ENCODE measurements around the gene PLPP7. TPM values are rescaled to one million over a fixed set of nuclear protein-coding genes. Genes with fewer than 3 reads are reported as not detected.
"Not testable (repeated sequence)": the region's sequence is repeated elsewhere in the genome, so short reads cannot be mapped to it uniquely, and the experiment has no call there.

Gene PLPP7
- polyA plus RNA-seq, 2 donors, result 0.47 to 0.73 TPM

DNA sequence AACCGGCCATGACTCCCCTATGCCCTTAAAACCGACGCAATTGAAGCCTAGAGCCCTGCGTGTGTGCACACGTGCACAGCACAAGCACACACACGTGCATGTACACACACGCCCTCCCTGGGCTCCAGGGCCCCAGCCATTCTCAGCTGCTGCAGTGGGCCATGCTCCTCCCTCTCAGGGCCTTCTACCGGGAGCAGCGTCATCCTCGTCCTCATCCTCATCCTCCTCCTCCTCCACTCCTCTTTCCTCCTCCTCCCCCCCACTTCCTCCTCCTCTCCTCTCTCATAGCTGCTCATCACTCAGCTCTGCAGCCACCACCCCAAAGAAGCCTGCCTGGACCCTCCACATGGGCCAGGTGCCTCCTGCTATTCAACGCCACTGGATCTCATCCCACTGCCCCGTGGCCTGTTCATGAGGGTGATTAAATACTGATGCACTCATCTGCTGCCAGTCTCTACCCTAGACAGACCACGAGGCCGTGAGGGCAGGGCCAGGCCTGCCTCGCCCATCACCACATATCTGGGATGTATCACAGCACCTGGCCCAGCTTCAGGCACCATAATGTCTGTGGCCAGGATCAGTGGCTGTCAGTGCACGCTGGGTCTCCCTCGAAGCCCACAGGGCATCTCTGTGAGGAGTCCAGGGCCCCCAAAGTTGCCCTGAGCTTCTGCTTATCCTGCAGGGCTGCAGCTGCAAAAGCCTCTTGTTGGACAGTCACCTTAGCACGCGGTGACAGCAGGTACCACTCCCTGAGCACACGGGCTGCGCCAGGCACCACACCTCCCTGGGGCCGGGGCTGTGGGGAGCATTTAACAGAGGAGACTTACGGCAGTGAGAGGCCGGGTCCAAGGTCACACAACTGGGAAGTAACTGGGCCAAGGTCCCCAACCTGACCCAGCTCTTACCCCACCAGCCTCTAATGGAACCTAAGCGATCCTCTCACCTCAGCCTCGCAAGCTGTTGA lies 23.0 kb upstream of the PLPP7 start:
- Histone ChIP-seq H3K4me3 (ENCODE audit: low read depth in 1 of 2, low read length in 2 of 2) (no peak overlapping the region), H3K9me3 (ENCODE audit: control insufficient read depth in 2 of 2, insufficient read depth in 1 of 2, low read depth in 1 of 2, low read length in 1 of 2) (no peaks in the 10 kb centered on the region), H3K27ac (ENCODE audit: low read depth in 2 of 2, low read length in 1 of 2) (no peak overlapping the region), H3K4me1 (ENCODE audit: control insufficient read depth in 2 of 2, insufficient read depth in 2 of 2, low read length in 1 of 2) (peaks cover 0 to 10% of the 10 kb centered on the region in 2 donors), H3K36me3 (ENCODE audit: control insufficient read depth in 2 of 2, insufficient read depth in 2 of 2, low read length in 1 of 2) (no peaks in the 10 kb centered on the region), H3K27me3 (ENCODE audit: control insufficient read depth in 1 of 2, insufficient read depth in 2 of 2, low read length in 2 of 2) (no peaks in the 10 kb centered on the region)
- WGBS, 2 donors, result 49 to 52% methylated on average over 26 of the region's 26 CpGs

DNA sequence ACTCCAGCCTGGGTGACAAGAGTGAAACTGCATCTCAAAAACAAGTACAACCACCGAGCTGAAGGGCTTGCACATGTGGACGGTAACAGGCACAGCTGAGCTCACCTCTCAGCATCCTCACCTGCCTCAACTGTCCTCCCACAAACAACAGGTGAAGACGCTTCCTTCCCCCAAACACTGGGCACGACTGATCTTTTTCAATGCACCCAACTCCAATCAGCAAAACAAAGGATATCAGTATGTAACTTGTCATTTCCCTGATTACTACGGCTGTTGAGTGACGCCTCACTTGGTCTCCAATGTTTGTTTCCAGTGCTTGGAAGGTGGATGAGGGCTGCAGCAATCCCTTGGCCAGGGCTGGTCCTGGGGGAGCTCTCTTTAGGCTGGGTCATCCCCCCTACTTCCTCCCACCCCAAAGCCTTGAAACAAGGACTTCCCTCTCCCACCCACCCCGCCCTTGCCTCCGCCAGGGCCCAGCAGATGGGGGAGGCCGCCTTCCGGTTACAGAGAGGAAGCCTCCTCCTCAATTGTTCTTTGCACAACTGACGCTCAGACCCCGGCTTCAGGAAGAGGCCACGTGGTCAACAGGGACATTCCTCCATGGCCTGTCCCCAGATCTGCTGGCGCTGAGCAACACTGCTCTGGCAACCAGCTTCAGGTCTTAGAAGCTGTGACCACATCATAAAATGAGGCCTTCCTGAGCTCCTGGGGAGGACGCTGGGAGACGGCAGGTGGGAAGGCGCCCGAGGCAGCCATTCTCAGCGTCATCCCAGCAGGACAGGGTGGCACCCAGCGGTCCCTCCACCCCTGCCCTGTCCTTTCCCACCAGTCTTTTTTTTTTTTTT lies 19.1 kb upstream of the PLPP7 start:
- WGBS, 2 donors, result 61 to 66% methylated on average over 20 of the region's 20 CpGs
- H3K4me1 ChIP-seq (ENCODE audit: control insufficient read depth in 2 of 2, insufficient read depth in 2 of 2, low read length in 1 of 2), result peaks cover 0 to 10% of the 10 kb centered on the region in 2 donors
- no peaks in the 10 kb centered on the region for H3K9me3 ChIP-seq (ENCODE audit: control insufficient read depth in 2 of 2, insufficient read depth in 1 of 2, low read depth in 1 of 2, low read length in 1 of 2)
- H3K27ac ChIP-seq (ENCODE audit: low read depth in 2 of 2, low read length in 1 of 2), result peak overlapping the region; percentile 23 to 65
- no peak overlapping the region for H3K4me3 ChIP-seq (ENCODE audit: low read depth in 1 of 2, low read length in 2 of 2)
- no peaks in the 10 kb centered on the region for H3K36me3 ChIP-seq (ENCODE audit: control insufficient read depth in 2 of 2, insufficient read depth in 2 of 2, low read length in 1 of 2)
- H3K27me3 ChIP-seq (ENCODE audit: control insufficient read depth in 1 of 2, insufficient read depth in 2 of 2, low read length in 2 of 2), result no peaks in the 10 kb centered on the region

DNA sequence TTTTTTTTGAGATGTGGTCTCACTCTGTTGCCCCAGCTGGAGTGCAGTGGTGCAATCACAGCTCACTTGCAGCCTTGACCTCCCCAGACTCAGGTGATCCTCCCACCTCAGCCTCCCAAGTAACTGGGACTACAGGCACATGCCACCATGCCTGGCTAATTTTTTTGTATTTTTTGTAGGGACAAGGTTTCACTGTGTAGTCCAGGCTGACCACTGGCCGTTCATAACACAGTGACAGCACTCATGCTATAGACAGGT lies 18.6 kb upstream of the PLPP7 start:
- H3K27ac ChIP-seq (ENCODE audit: low read depth in 2 of 2, low read length in 1 of 2), result peak overlapping the region; percentile 4 to 63
- H3K36me3 ChIP-seq (ENCODE audit: control insufficient read depth in 2 of 2, insufficient read depth in 2 of 2, low read length in 1 of 2); H3K27me3 ChIP-seq (ENCODE audit: control insufficient read depth in 1 of 2, insufficient read depth in 2 of 2, low read length in 2 of 2); H3K4me1 ChIP-seq (ENCODE audit: control insufficient read depth in 2 of 2, insufficient read depth in 2 of 2, low read length in 1 of 2); H3K9me3 ChIP-seq (ENCODE audit: control insufficient read depth in 2 of 2, insufficient read depth in 1 of 2, low read depth in 1 of 2, low read length in 1 of 2); H3K4me3 ChIP-seq (ENCODE audit: low read depth in 1 of 2, low read length in 2 of 2): not testable (repeated sequence)
- 81 to 88% methylated on average over 1 of the region's 1 CpG for WGBS, 2 donors

DNA sequence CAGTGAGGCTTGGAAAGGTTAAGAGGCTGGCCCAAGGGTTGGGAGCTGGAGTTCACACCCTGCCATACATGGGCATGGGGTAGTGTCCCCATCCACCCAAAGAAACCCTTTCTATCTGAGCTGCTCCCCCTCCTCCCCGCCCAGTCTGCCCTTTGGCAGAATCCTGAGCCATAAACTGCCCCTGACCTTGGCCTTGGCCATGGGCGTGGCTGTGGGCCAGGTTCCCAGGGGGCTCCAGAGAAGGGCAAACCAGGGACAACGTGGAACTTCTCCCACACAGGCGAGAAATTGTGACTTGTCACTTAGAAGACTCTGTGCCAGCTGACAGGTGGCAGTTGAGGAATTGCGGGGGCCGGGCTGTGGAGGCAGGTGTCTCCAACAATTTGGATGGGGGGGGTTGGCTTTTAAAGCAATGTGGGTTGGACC lies 18.0 kb upstream of the PLPP7 start:
- 66 to 77% methylated on average over 6 of the region's 6 CpGs for WGBS, 2 donors
- Histone ChIP-seq H3K27ac (ENCODE audit: low read depth in 2 of 2, low read length in 1 of 2) (peak overlapping the region; percentile 30 to 61), H3K4me1 (ENCODE audit: control insufficient read depth in 2 of 2, insufficient read depth in 2 of 2, low read length in 1 of 2) (no peaks in the 10 kb centered on the region), H3K36me3 (ENCODE audit: control insufficient read depth in 2 of 2, insufficient read depth in 2 of 2, low read length in 1 of 2) (no peaks in the 10 kb centered on the region), H3K27me3 (ENCODE audit: control insufficient read depth in 1 of 2, insufficient read depth in 2 of 2, low read length in 2 of 2) (no peaks in the 10 kb centered on the region), H3K4me3 (ENCODE audit: low read depth in 1 of 2, low read length in 2 of 2) (no peak overlapping the region), H3K9me3 (ENCODE audit: control insufficient read depth in 2 of 2, insufficient read depth in 1 of 2, low read depth in 1 of 2, low read length in 1 of 2) (no peaks in the 10 kb centered on the region)

DNA sequence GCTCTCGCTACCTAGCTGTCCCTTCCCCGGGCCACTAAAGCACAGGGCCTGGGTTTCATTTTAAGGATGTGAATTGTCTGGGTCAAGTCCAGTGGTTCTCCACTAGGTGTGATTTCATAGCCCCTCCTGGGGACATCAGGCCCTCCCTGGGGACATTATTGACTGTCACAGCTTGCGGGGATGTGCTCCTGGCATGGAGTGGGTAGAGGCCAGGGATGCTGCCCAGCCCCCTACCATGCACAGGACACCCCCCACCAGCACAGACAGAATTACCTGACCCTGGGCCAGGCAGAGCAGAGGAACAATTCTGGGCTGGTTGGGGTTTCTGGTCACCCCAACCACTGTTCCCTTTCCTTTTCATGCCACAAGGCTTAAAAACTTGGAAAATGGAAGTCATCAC lies 17.3 kb upstream of the PLPP7 start:
- Histone ChIP-seq H3K27me3 (ENCODE audit: control insufficient read depth in 1 of 2, insufficient read depth in 2 of 2, low read length in 2 of 2) (no peaks in the 10 kb centered on the region), H3K27ac (ENCODE audit: low read depth in 2 of 2, low read length in 1 of 2) (peak overlapping the region in 1 of 2 donors; percentile 26), H3K4me3 (ENCODE audit: low read depth in 1 of 2, low read length in 2 of 2) (no peak overlapping the region), H3K36me3 (ENCODE audit: control insufficient read depth in 2 of 2, insufficient read depth in 2 of 2, low read length in 1 of 2) (no peaks in the 10 kb centered on the region), H3K4me1 (ENCODE audit: control insufficient read depth in 2 of 2, insufficient read depth in 2 of 2, low read length in 1 of 2) (no peaks in the 10 kb centered on the region), H3K9me3 (ENCODE audit: control insufficient read depth in 2 of 2, insufficient read depth in 1 of 2, low read depth in 1 of 2, low read length in 1 of 2) (no peaks in the 10 kb centered on the region)
- WGBS, 2 donors, result 79 to 85% methylated on average over 3 of the region's 3 CpGs

DNA sequence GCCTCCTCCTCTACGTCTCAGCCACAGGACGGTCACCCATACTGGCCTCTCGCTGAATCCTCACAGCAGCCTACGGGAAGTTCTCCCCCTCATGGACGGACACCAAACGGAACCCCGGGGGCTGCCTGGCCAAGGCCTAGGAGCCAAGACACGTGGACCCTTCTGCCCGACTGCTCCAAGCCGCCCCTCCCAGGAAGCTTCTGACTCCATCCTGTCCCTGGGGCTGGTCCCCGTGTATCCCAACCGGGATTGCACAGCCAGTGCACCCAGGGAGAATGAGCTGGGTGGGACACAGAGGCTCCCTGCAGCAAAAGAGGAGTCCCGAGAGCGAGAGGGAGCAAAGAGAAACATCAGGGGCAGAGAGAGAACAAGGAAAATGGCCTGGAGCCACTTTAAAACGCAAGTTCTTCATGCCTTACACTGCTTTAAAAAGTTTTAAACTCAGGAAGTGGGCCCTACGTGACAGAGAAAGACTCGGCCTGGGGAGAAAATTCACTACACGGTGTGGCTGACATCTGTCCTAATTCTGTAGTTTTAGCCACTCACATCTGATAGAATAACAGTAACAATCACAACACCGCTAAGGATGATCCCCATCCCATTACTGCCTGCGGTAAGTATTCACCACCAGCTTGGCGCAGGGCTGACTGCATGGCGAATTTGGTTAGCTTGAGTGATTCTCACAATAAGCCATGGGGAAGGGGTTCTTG lies 16.2 kb upstream of the PLPP7 start:
- Histone ChIP-seq H3K4me3 (ENCODE audit: low read depth in 1 of 2, low read length in 2 of 2) (peak overlapping the region; percentile 29 to 50), H3K27ac (ENCODE audit: low read depth in 2 of 2, low read length in 1 of 2) (peak overlapping the region; percentile 56 to 64), H3K9me3 (ENCODE audit: control insufficient read depth in 2 of 2, insufficient read depth in 1 of 2, low read depth in 1 of 2, low read length in 1 of 2) (no peaks in the 10 kb centered on the region), H3K4me1 (ENCODE audit: control insufficient read depth in 2 of 2, insufficient read depth in 2 of 2, low read length in 1 of 2) (no peaks in the 10 kb centered on the region), H3K27me3 (ENCODE audit: control insufficient read depth in 1 of 2, insufficient read depth in 2 of 2, low read length in 2 of 2) (no peaks in the 10 kb centered on the region), H3K36me3 (ENCODE audit: control insufficient read depth in 2 of 2, insufficient read depth in 2 of 2, low read length in 1 of 2) (no peaks in the 10 kb centered on the region)
- 75 to 77% methylated on average over 22 of the region's 22 CpGs for WGBS, 2 donors

DNA sequence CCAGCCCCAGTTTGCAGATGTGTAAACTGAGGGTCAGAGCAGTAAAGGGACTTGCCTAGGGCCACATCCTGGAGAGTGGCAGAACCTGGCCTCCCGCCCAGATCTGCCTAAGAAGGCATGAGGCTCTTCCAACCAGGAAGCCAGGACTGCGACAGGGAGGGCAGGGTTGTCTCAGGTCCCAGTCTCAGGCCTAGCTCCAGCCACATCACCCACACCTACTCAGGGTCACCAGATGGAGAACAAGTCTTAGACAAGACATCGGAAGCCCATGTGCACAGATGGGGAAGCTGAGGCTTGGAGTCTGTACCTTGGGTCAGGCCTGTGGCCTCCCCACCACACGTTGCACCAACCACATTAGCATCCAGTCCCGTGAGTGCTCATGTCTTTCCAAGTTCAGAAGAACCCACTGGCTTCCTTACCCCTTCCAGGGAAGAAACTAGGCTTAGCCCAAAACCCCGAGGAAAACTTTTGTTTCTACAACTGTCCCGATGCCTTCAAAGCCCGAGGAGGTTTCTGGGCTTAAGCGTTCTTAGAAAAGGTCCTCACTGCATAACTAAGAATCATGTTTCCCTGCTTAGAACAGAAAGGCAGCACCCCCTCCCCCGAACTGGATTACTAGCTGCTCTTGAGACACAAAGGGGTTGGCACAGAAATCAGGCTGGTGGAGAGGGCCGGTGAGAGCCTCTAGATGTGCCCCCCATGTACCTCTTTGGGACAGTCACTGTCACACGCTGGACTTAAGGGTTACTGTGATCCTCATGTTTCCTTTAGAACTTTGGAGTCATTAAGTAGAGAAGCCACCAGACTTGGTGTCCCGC lies 15.5 kb upstream of the PLPP7 start:
- peak overlapping the region; percentile 29 to 56 for H3K4me3 ChIP-seq (ENCODE audit: low read depth in 1 of 2, low read length in 2 of 2)
- WGBS, 2 donors, result 66 to 68% methylated on average over 13 of the region's 13 CpGs
- H3K36me3 ChIP-seq (ENCODE audit: control insufficient read depth in 2 of 2, insufficient read depth in 2 of 2, low read length in 1 of 2), result no peaks in the 10 kb centered on the region
- no peaks in the 10 kb centered on the region for H3K4me1 ChIP-seq (ENCODE audit: control insufficient read depth in 2 of 2, insufficient read depth in 2 of 2, low read length in 1 of 2)
- H3K9me3 ChIP-seq (ENCODE audit: control insufficient read depth in 2 of 2, insufficient read depth in 1 of 2, low read depth in 1 of 2, low read length in 1 of 2), result no peaks in the 10 kb centered on the region
- H3K27me3 ChIP-seq (ENCODE audit: control insufficient read depth in 1 of 2, insufficient read depth in 2 of 2, low read length in 2 of 2), result no peaks in the 10 kb centered on the region
- H3K27ac ChIP-seq (ENCODE audit: low read depth in 2 of 2, low read length in 1 of 2), result peak overlapping the region; percentile 37 to 56

DNA sequence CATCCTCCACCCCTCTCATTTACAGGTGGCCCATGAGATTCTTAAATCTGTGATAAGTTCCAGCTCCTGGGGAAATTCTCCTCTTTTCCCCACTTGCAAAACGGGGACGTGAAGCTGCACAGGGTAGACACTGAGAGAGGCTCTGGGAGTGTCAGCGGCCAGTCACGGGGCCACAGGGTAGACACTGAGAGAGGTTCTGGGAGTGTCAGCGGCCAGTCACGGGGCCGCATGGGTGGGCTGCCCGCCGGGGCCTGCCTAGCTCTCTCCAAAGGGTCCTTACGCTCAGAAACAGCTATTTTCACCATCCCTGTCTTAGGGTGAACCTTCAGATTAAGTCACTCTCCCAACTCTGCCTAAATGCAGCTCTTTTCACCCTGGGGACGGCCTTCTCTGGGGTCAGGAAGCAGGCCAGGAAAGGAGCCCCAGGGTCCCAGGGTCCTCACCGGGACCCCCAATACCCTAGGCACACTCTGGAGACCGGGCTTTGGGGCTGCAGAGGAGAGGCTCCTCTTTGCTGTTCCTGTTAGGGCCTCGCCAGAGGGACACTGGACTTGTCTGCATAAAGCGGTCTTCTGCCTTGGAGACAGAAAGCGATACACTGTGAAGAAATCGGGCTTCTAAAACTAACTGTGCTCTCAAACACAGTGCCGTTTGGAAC lies 14.7 kb upstream of the PLPP7 start:
- H3K4me3 ChIP-seq (ENCODE audit: low read depth in 1 of 2, low read length in 2 of 2), result peak overlapping the region; percentile 56 to 72
- no peaks in the 10 kb centered on the region for H3K4me1 ChIP-seq (ENCODE audit: control insufficient read depth in 2 of 2, insufficient read depth in 2 of 2, low read length in 1 of 2)
- H3K9me3 ChIP-seq (ENCODE audit: control insufficient read depth in 2 of 2, insufficient read depth in 1 of 2, low read depth in 1 of 2, low read length in 1 of 2), result no peaks in the 10 kb centered on the region
- H3K36me3 ChIP-seq (ENCODE audit: control insufficient read depth in 2 of 2, insufficient read depth in 2 of 2, low read length in 1 of 2), result no peaks in the 10 kb centered on the region
- H3K27me3 ChIP-seq (ENCODE audit: control insufficient read depth in 1 of 2, insufficient read depth in 2 of 2, low read length in 2 of 2), result no peaks in the 10 kb centered on the region
- 75% methylated on average over 18 of the region's 18 CpGs for WGBS, 2 donors
- H3K27ac ChIP-seq (ENCODE audit: low read depth in 2 of 2, low read length in 1 of 2), result peak overlapping the region; percentile 22 to 52
